ENCODE measurements around the gene MOB3A.

The MOB3A gene

DNA sequence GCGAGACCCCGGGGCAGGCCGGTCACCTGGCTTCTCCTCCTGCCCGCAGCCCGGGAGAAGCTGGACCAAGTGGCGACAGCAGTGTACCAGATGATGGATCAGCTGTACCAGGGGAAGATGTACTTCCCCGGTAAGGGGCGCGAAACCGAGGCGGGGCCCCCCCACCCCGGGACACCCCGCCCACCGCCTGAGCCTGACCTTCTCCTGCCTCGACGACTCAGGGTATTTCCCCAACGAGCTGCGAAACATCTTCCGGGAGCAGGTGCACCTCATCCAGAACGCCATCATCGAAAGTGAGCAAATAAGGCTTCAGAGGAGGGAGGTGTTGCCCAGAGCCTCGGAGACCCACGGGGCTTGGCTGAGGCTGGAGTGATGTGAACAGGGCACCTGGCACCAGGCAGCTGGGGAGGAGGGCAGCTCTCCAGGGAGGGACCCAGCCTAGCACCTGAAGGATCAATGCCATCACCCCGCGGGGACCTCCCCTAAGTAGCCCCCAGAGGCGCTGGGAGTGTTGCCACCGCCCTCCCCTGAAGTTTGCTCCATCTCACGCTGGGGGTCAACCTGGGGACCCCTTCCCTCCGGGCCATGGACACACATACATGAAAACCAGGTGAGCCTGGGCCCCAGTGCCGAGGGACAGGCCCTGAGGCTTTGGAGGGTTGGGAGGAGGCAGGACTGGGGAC lies 1.2 kb upstream of the MOB3A start:
- TF ChIP-seq CTCF (IDR thresholded peaks at IDR 0.05): no peak

DNA sequence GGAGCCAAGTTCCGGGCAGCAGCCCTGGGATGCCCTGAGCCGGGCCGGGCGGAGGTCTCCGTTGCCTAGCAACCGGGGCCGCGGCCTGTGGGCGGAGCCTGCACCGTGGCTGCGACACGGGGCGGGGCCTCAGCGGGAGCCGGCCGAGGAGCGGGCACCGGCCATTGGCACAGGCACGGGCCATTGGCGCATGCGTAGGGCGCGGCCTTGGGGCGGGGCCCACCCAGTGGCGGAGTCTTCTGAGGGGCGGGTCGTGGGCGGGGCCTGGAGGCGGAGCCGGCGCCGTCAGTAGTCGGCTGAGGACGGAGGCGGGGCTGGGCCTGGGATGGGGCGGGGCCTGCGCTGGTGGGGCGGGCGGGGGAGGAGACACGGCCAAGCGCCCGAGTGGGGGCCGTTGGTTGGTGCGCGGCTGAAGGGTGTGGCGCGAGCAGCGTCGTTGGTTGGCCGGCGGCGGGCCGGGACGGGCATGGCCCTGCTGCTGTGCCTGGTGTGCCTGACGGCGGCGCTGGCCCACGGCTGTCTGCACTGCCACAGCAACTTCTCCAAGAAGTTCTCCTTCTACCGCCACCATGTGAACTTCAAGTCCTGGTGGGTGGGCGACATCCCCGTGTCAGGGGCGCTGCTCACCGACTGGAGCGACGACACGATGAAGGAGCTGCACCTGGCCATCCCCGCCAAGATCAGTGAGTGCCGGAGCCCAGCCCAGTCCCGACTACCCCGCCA lies 515 bp upstream of the MOB3A start, which contains the start of gene IZUMO4:
Gene IZUMO4, plus strand, starts transcription at position 436 of the 723 bp plus-strand sequence. Its CDS starts 31 bp downstream, at position 467.
- peak; percentile 49; the same call in 1 of the 2 replicates for TF ChIP-seq CTCF (IDR thresholded peaks at IDR 0.05)

- TF ChIP-seq CTCF (IDR thresholded peaks at IDR 0.05): no peak
Measured at GRCh38 chr19:2089727-2090053, 6.4 kb downstream of the MOB3A start.

DNA sequence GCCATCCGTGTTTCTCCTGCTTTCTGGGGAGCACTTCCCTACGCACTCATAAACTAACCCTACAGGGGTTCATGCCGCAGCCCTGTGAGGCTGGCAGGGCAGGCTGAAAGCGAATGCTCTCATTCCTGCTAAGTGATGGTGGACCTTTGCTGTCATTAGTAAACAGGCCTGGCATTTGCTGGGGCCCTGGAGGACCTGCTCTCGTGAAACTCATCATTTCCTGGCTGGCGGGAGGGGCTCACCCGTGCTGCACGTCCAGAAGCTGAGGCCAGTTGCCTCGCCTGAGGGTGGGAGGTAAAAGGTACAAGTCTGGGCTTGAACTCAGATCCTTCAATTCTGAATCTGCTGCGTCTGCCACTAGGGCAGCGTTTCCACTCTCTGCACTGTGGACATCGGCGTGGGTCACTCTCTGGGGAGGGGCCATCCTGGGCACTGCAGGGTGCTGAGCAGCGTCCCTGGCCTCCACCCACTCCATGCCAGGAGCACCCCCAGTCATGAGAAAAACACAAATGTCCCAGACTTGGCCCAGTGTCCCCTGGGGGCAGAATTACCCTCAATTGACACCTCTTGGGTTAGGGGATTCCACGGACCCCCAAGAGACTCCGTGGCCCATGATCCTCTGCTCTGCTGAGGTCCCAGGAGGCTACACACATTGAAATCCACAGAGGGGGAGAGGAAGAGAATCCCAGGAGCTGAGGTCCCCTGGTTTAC lies 7.0 kb downstream of the MOB3A start:
- TF ChIP-seq CTCF (IDR thresholded peaks at IDR 0.05): no peak

- no peak for TF ChIP-seq CTCF (IDR thresholded peaks at IDR 0.05)
Measured at GRCh38 chr19:2087621-2088100, 8.5 kb downstream of the MOB3A start.

- TF ChIP-seq CTCF (IDR thresholded peaks at IDR 0.05): no peak
Measured at GRCh38 chr19:2084993-2085720, 11.0 kb downstream of the MOB3A start.

Data from LNCAP (cell line).